Activated CD8-positive, alpha-beta memory T cell treated with anti-CD3 and anti-CD28 coated beads for 36 hours (primary cell): ENCODE results near the gene FDX1. TPM values are rescaled to one million over a fixed set of nuclear protein-coding genes. Genes with fewer than 3 reads are reported as not detected.

Experiments
- CTCF ChIA-PET: fragments of 350-600 bp; sonication (Branson Sonifier 250); formaldehyde crosslinking; loops from one replicate; lab custom pipeline; 2021; ENCODE audit warnings: antibody characterized with exemption; lab: Charles Lee
- POLR2A ChIA-PET: fragments of 350-600 bp; sonication (Branson Sonifier 250); formaldehyde crosslinking; loops from one replicate; lab custom pipeline; 2021; ENCODE audit warnings: antibody characterized with exemption; lab: Charles Lee
- total RNA-seq, 2 experiments: library from RNA; stranded (reverse); gene quantifications; one replicate each; pipeline ENCODE4 v1.2.3, GENCODE V29; 2021

FDX1 gene
- total RNA-seq, 2 experiments from 2014 or later = 15.4 to 16.0 TPM

- POLR2A ChIA-PET = interaction anchor here (0.6 kb wide), 1 partner anchor 1478 kb away, joined by 3 read pairs; no protein-coding TSS in a partner anchor
These were observed 24.1 kb downstream of the FDX1 start for GRCh38 chr11:110453684-110454354.

GRCh38 chr11:110454609-110455008 lies 24.9 kb downstream of the FDX1 start:
- ChIA-PET CTCF (interaction anchor here (1.5 kb wide), 1 partner anchor 22 kb away, joined by 3 read pairs; no protein-coding TSS in a partner anchor), POLR2A (no interaction called here)

More at GRCh38 chr11:110453684-110454354, 24.1 kb downstream of the FDX1 start:
- CTCF ChIA-PET = interaction anchor here (1.5 kb wide), 1 partner anchor 21 kb away, joined by 3 read pairs; no protein-coding TSS in a partner anchor

DNA sequence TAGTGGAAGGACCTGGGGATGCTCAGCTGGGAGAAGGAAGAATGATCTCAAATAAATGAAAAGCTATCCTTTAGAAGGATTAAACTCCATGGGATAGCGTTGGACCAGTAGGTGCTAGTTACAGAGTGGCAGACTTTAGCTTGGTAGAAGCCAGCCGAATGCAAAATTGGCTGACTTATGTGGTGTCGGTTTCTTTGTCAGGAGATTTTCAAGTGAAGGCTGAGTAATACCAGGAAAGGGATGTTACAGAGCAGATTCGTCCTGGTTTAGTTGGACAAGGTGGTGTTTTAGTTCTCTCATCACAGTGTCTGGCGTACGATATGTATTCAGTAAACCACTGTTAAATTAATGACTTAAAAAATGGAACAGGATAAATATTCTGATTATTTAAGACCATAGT lies 26.0 kb downstream of the FDX1 start:
- POLR2A ChIA-PET = no interaction called here
- CTCF ChIA-PET = interaction anchor here (1.3 kb wide), 1 partner anchor 20 kb away, joined by 3 read pairs; no protein-coding TSS in a partner anchor

- ChIA-PET CTCF (no interaction called here), POLR2A (interaction anchor here (0.7 kb wide), 1 partner anchor 16 kb away, joined by 3 read pairs; no protein-coding TSS in a partner anchor)
These were observed 33.4 kb downstream of the FDX1 start for GRCh38 chr11:110463153-110463552.

DNA sequence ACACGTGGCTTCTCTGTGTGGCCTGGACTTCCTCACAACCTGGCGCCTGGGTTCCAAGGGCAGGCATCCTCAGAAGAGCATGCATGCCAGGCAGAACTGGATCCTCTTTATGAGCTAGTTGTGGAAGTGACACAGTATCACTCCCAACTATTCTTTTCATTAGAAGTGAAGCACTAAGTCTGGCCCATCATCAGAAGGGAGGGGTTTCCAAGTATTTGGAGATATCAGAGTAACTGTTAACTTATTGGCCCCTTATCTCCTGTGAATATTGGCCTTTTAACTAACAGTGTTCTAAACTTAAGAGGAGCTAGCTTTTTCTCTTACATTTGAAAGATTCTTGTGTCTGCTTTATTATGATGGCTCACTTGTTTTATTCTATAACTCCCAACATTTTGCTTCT lies 35.5 kb downstream of the FDX1 start:
- ChIA-PET CTCF (no interaction called here), POLR2A (no interaction called here)

DNA sequence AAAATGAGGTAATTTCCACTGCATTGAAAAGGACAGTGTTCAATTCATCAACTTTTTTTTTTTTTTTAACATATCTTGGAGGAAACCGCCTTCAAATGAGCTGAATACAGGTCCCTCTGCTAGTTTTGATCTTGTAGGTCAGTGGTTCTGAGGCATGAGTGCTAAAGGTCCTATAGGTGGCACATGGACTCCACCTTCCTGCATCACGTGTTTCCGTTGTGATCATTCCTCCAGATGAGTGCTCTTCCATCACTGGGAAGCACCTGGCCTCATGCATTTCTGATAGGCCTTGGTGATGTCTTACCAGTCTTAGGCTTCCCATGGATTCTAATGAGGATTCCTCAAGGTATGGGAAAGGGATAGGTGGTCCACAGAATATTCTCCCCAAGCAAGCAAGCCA lies 37.8 kb downstream of the FDX1 start:
- POLR2A ChIA-PET = no interaction called here
- CTCF ChIA-PET = interaction anchor here (0.7 kb wide), 2 partner anchors 52 to 682 kb away, joined by 4 read pairs; no protein-coding TSS in a partner anchor

GRCh38 chr11:110468121-110468520 lies 38.4 kb downstream of the FDX1 start:
- ChIA-PET POLR2A (no interaction called here), CTCF (interaction anchor here (0.7 kb wide), 1 partner anchor 682 kb away, joined by 4 read pairs; no protein-coding TSS in a partner anchor)

DNA sequence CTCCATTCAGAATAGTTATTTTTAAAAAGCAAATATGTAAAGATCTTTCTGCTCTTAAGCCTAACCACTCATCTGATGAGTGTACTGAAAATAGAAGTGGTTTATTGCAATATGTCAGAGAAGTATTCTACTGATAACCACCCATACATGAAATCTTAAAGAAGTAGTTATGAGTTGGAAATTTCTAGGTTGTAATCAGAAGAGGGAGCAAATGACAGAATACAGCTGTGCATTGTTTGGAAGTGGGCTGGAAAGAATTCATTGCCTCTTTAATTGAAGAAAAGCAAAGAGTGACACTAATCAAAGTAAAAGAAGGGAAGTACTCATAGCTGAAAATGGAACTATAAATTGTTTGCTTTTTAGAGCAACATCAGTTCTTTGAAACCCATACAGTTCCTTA lies 39.4 kb downstream of the FDX1 start:
- POLR2A ChIA-PET = no interaction called here

DNA sequence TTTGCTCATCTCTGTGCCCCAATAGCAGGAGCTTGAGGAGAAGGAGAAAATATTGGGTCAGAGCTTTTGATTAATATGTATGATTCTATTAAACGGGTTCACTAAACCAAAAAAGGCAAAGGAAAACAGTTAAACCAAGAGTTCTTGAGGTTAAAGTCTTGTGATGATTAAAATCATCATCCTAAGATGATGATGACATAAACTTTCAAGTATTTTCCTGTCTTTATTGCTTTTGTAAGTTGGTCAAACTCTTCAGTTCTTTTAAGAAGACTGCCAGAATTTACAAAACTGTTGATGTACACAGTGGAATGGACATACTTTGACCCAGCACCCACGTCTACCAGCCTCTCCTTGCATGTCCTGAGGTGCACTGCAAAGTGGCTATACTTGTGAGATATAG lies 41.0 kb downstream of the FDX1 start:
- CTCF ChIA-PET = interaction anchor here (0.9 kb wide), 1 partner anchor 40 kb away, joined by 3 read pairs; no protein-coding TSS in a partner anchor
- POLR2A ChIA-PET = interaction anchor here (0.5 kb wide), 1 partner anchor 18 kb away, joined by 3 read pairs; no protein-coding TSS in a partner anchor

More for the DNA sequence above, 39.4 kb downstream of the FDX1 start:
- CTCF ChIA-PET = no interaction called here

- ChIA-PET CTCF (no interaction called here), POLR2A (no interaction called here)
These were observed 41.6 kb downstream of the FDX1 start for GRCh38 chr11:110471371-110471770.

- POLR2A ChIA-PET = no interaction called here
- CTCF ChIA-PET = interaction anchor here (1.1 kb wide), 1 partner anchor 49 kb away, joined by 4 read pairs; no protein-coding TSS in a partner anchor
These were observed 43.1 kb downstream of the FDX1 start for GRCh38 chr11:110472858-110473257.

- ChIA-PET POLR2A (no interaction called here), CTCF (no interaction called here)
These were observed 44.0 kb downstream of the FDX1 start for GRCh38 chr11:110473706-110474105.

DNA sequence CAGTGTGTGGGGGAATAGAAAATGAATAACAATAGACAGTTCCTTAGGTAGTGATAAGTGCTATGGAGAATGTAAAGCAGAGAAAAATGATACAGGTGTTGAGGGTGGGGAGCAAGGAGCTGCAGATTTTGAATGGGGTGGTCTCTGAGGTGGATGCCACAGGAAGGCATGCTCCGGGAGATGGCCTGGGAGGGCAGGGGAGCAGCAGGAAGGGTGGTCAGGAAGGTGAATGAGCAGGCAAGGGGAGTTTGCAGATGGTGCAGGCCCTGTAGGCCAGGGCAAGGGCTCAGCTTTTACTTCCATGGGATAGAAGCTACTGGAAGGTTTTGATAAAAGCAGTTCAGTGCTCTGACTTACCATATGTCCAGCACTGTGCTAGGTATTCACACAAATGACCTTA lies 44.8 kb downstream of the FDX1 start:
- CTCF ChIA-PET = no interaction called here
- POLR2A ChIA-PET = no interaction called here

DNA sequence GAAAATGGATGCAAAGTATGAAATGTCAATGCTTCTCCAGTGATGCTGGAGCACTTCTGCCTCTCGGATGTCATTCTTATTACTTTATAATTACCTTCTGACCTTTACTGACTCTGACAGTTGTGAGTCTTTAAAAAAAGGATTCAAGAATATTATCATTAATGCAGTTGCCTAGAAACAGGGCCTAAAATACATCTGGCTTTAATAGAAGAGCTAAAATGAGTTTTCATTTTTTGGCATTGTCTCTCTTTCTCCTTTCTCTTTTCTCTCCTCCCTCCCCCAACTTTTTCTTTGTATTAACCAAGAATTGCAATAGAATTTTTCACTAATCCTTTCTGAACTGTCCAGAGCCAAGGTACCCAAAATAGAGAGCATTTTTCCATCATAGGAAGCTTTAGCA lies 45.9 kb downstream of the FDX1 start:
- ChIA-PET CTCF (no interaction called here), POLR2A (no interaction called here)

GRCh38 chr11:110478410-110478809 lies 48.7 kb downstream of the FDX1 start:
- POLR2A ChIA-PET = no interaction called here
- CTCF ChIA-PET = no interaction called here

- CTCF ChIA-PET = no interaction called here
- POLR2A ChIA-PET = no interaction called here
These were observed 49.7 kb downstream of the FDX1 start for GRCh38 chr11:110479108-110480101.

DNA sequence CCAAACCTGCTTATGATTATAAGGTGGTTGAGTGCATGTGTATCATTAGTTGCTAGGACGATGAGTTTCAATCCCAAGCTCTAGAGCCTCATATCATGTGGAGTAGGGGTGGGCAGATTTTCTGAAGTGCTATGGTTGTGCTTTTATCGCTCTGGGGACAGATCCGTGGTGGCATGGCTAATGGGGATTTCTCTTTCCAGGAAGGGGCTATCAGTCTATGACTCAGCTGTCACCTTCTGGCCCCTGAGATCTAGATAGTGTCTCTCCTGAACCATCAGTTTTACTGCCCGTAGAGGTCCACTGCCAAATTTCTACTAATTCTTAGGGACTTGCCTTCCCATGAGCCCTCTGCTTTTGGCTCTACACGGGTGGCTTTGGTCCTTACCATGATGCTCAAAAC lies 51.8 kb downstream of the FDX1 start:
- POLR2A ChIA-PET = no interaction called here
- CTCF ChIA-PET = no interaction called here

GRCh38 chr11:110486156-110486555 lies 56.4 kb downstream of the FDX1 start:
- POLR2A ChIA-PET = no interaction called here
- CTCF ChIA-PET = no interaction called here

DNA sequence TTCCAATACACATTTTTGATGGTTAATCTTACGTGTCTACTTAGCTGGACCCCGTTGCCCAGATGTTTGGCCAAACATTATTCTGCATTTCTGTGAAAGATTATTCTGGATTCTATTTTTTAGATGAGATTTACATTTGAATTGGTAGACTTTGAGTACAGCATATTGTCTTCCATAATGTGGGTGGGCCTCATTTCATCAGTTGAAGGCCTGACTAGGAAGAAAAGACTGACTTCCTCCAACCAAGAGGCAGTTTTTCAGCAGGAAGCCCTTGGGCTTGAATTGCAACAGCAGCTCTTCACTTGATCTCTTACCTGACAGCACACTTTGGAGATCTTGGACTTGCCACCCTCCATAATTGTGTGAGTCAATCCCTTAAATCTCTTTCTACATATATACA lies 58.7 kb downstream of the FDX1 start:
- CTCF ChIA-PET = no interaction called here
- POLR2A ChIA-PET = no interaction called here

GRCh38 chr11:110490886-110491285 lies 61.1 kb downstream of the FDX1 start:
- ChIA-PET CTCF (no interaction called here), POLR2A (interaction anchor here (0.7 kb wide), 1 partner anchor 12 kb away, joined by 4 read pairs; no protein-coding TSS in a partner anchor)
